C4-2B (cell line): Measurements from ENCODE around the gene PMPCA.

Source experiments
- H3K27ac ChIP-seq: fragments of 450-650 bp; 2 replicates; pipeline ENCODE4 v1.5.1; 2017
- ZFX ChIP-seq: fragments of 450-650 bp; IDR thresholded peaks from 2 replicates; pipeline ENCODE4 v1.6.1; 2017
- TF ChIP-seq, protein P1 (sequence below): fragments of 450-650 bp; conservative IDR thresholded peaks from 2 replicates; pipeline ENCODE4 v1.5.1; 2017; ENCODE audit warnings: mild to moderate bottlenecking

The PMPCA gene

DNA sequence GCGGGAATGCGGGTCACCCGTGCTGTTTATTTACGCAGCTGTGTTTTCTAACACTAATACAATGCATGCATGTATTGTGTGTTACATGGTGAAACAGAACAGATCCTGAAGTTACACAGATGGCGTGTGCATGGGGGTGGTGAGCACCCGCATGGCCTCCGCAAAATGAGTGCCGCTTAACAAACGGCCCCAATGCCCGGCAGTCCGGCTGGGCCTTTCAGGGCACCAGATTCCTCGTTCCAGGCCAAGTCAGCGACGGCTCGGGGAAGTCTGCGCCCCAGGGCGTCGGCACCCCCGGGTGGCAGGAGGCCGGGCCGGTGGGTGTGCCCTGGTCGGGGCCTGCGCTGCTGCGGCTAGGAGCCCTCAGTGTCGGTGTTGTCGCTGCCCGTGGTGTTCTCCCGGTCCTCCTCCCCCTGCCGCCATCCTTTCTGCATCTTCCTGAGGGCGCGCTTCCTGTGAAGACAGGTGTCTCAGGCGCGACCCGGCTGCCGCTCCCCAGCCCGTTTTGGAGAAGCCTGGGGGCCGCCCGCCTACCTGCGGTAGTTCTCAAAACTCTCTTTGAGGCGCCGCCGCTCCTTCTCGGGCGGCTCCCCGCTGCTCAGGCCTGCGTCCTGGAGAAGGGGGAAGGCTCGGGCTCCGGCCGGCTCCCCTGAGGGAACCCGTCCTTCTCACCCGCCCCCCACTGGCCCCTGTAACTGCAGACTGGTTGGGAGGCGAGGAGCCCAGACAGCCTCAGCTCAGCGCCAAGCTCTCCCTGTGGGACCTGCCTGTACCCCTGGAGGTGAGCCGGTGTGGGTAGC is 46.3 kb upstream of the PMPCA start:
- peak overlapping the region; percentile 86 for H3K27ac ChIP-seq
- TF ChIP-seq ZFX, result no peak; the same call in 1 of the 2 replicates
- TF ChIP-seq, protein P1, sequence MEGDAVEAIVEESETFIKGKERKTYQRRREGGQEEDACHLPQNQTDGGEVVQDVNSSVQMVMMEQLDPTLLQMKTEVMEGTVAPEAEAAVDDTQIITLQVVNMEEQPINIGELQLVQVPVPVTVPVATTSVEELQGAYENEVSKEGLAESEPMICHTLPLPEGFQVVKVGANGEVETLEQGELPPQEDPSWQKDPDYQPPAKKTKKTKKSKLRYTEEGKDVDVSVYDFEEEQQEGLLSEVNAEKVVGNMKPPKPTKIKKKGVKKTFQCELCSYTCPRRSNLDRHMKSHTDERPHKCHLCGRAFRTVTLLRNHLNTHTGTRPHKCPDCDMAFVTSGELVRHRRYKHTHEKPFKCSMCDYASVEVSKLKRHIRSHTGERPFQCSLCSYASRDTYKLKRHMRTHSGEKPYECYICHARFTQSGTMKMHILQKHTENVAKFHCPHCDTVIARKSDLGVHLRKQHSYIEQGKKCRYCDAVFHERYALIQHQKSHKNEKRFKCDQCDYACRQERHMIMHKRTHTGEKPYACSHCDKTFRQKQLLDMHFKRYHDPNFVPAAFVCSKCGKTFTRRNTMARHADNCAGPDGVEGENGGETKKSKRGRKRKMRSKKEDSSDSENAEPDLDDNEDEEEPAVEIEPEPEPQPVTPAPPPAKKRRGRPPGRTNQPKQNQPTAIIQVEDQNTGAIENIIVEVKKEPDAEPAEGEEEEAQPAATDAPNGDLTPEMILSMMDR, result peak; percentile 29; the same call in 1 of the 2 replicates

DNA sequence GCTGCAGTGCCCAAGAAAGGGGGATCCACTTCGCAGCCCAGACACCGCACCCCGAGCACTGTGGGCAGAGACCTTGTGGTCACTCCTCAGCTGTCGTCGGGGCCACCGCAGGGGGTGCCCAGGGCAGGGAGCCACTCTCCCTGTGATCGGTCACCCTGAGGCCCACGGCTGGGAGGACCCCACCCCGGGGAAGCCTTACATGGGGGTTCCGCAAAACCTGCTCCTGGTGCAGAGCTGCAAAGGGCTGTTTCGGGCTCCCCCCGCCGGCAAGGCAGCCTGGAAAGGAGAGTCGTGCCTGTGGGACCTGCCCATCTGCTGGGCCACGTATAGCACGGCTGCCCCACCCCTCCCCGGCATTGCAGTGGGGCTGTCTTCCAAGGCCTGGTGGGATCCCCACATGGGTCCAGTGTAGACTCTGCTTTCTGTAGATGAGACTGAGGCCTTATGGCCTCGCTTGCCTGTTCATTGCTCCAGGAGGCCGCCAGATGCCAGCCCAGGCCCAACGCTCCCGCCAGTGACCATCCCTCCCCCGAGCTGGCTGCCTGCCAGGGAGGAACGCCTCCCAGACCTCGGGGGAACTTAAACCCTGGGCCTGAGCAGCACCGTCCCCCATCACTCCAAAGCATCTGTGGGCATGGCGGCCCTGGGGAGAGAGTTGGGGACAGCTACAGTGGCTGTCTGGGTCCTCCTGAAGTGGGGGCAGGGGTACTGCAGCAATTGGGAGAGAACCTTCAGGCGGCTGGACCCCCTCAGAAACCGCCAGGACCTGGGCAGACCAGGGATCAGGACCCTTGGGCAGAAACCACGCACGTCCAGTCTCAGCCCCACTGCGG is 45.3 kb upstream of the PMPCA start:
- TF ChIP-seq, protein P1, result no peak
- no peak for TF ChIP-seq ZFX
- no peak overlapping the region for H3K27ac ChIP-seq

DNA sequence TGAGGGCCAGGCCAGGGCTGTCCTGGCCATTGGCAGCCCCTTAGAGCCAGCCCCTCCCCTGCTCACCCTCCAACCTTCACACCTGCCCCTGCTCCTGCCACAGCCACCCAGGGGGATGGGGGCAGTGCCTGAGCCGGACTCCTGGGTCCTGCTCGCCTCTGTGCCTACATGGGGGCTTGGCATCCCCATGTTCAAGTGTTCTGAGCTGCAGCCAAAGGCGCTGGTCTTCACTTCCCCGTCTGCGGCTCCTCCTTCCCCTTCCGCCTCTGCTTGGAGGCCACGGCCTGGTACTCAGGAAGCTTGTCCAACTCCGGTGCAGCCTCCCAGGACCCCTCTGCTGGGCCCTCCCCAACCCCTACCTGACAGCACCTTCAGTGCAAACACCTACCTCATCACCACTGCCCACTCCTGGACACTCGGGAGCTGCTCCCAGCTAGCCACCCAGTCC is 44.7 kb upstream of the PMPCA start:
- no peak for TF ChIP-seq ZFX
- H3K27ac ChIP-seq, result peak overlapping the region; percentile 8; the same call in 1 of the 2 replicates

DNA sequence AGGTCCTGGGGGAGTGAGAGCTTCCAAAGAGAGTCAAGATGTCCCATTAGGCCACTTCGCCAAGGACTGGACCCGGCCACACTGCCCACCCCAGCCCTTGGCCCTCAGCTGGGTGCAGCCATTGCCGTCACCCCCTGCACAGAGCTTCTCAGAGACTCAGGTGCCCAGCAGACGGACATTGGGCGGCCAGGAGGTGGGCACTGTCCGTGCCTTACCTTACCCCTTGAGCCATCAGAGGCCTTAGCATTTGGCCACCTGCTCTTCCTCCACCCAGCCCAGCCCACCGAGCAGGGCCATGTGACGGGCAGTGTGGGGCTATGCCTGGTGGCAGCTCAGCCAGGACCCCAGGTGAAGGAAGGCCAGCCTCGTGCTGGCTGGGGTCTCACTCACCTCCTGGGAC is 43.6 kb upstream of the PMPCA start:
- TF ChIP-seq, protein P1, result no peak
- TF ChIP-seq ZFX, result no peak
- no peak overlapping the region for H3K27ac ChIP-seq

DNA sequence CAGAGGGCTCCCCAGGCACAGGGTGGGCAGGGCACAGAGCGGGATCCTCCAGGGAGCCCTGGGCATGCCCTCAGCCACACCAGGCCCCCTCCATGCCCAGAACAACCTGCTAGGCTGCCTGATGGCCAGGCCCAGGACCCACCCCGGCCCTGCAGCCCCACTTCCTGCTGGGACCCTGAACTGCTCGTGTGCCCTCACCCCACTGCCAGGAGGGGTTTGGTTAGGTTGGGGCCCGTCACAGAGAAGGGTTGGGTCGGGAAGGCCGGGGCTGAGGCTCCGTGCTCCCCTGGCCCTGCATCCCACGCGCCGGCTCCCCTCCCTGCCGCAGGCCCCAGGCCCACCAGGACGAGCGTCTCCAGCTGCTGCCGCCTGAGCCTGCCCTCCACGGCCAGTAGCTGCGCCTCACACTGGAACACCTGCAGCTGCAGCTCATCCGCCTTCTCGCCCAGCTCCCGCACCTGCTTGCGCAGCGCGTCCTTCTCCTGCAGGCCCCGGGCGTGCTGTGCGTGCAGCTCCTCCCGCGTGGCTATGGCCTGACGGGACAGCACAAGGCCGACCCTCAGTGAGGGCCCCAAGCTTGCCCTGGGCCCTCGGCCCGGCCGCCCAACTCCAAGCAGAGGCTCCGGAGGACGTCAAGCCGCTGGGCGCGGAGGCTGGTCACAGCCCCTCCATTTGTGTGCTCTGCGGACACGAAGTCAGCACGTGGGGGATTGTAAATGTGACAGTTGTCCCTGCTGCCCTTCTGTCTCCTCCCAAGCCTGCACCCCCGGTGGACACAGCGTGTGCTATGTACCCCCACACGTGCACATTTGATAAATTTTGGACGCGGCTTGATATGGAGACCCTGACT is 42.9 kb upstream of the PMPCA start:
- TF ChIP-seq ZFX, result no peak
- TF ChIP-seq, protein P1, result no peak
- H3K27ac ChIP-seq, result no peak overlapping the region

DNA sequence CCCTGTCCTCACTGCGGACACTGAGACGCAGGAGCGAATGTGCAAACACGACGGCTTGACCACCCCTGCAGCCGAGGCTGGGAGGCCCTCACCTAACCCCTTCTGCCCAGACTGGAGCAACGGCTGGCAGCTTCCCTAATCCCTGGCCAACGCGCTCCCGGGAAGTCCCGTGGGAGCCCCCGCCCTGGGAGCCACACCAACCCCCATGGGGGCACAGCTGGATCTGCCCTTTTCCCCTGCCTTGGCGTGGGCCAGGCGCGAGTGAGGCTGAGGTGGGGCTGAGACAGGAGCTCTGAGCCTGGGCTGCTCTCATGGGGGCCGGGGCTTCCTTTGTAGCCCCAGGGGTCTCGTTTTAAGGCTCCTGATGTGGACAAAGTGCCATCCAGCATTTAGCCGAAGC is 42.3 kb upstream of the PMPCA start:
- TF ChIP-seq ZFX, result no peak
- TF ChIP-seq, protein P1, result no peak
- H3K27ac ChIP-seq, result no peak overlapping the region

DNA sequence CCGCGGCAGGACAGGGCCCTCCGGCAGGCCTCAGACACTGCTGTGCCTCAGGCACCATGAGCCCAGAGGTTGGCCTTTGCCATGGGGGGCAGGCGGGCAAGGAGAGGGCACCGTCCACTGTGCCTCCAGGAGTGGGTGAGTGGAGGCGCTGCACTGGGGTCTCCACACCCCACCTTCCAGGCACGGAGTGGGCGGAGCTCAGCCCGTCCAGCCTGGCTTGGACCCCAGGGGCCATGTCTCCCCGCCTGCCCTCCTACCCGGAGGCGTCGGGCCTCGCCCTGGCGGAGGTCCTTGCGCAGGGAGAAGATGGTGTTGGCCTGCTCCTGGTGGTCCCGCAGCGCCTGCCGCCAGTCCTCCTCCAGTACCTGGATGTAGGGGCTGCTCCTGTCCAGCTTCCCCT is 40.4 kb upstream of the PMPCA start:
- TF ChIP-seq, protein P1, result no peak
- no peak overlapping the region for H3K27ac ChIP-seq
